Erythroblast (primary cell): ENCODE results near the gene KIF26B.

Experiments used
- GATA1 ChIP-seq: IDR thresholded peaks from 2 replicates; pipeline ENCODE4 v1.6.1; 2011; ENCODE audit warnings: low read depth, mild to moderate bottlenecking, control low read depth, low read length, moderate library complexity
- POLR2A ChIP-seq: IDR thresholded peaks from 2 replicates; pipeline ENCODE4 v1.6.1; 2011; ENCODE audit warnings: mild to moderate bottlenecking, low read length

GRCh38 chr1:245485996-245486395, 331.2 kb downstream of the KIF26B start:
- TF ChIP-seq POLR2A (no peak), GATA1 (no peak)
